GM19468 (cell line): ENCODE data around the gene RCC1.
"Not testable (repeated sequence)": the region's sequence is repeated elsewhere in the genome, so short reads cannot be mapped to it uniquely, and the experiment has no call there.

Source experiments
- ATAC-seq: cut with Tn5 transposase; IDR thresholded peaks from one replicate; pipeline ENCODE4 v1.9.1; 2021; ENCODE audit warnings: mild to moderate bottlenecking, moderate library complexity, moderate number of reproducible peaks; ENCODE audit not compliant: unreplicated experiment; ENCODE audit errors: extremely low read depth

The RCC1 gene

GRCh38 chr1:28580722-28581530, 75.1 kb downstream of the RCC1 start:
- ATAC-seq, result no peak

GRCh38 chr1:28581531-28582247, 75.8 kb downstream of the RCC1 start:
- ATAC-seq, result peak; percentile 76

DNA sequence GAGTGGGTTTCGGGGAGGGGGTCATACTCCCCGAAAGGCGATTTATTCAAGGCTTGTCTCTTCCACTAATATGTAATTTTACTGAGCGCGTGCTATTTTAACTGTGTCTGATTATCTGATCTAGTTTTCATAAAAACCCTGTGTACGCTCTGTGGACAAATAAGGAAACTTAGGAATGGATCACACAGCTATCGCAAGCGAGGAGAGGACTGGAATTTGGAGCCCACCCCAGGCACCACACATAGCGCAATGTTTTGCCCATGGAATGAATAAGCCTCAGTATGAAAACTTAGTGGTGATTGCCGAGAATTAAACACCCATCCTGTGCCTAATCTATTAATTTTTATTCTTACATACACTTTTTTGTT, 76.4 kb downstream of the RCC1 start:
- no peak for ATAC-seq

DNA sequence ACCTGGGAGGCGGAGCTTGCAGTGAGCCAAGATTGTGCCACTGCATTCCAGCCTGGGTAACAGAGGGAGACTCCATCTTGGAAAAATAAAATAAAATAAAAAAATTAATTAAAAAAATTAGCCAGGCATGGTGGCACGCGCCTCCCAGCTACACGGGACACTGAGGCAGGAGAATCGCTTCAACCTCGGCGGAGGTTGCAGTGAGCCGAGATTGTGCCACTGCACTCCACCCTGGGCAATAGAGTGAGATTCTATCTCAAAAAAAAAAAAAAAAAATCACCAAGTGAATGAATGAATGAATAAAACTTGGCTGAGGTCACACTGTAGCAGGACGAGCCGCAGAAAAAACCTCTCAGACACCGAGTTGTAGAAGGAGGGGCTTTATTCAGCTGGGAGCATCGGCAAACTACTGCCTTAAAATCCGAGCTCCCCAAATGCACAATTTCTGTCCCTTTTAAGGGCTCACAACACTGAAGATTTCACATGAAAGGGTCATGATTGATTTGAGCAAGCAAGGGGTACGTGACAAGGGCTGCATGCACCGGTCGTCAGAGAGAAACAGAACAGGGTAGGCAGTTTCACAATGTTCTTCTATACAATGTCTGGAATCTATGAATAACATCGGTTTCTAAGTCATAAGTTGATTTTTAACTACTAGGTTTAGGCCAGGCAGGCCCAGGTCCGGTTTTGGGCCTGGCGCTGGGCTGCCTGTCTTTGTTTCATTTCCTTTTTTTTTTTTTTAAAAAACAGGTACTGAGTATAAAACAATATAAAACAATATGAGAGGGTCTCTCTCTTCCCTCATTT, 80.9 kb downstream of the RCC1 start:
- not testable (repeated sequence) for ATAC-seq
